HUES6 (cell line): ENCODE data around the gene SMYD3.

Experiments
- H3K27ac ChIP-seq: 2 replicates; pipeline ENCODE4 v1.7.0; 2013; ENCODE audit warnings: low read depth, mild to moderate bottlenecking, low read length, inconsistent platforms
- H3K27me3 ChIP-seq: 2 replicates; pipeline ENCODE4 v1.6.1; 2013; ENCODE audit warnings: low read length; ENCODE audit not compliant: control insufficient read depth, insufficient read depth
- H3K36me3 ChIP-seq: 2 replicates; pipeline ENCODE4 v1.6.1; 2013; ENCODE audit warnings: low read length; ENCODE audit not compliant: control insufficient read depth, insufficient read depth
- H3K4me1 ChIP-seq: 2 replicates; pipeline ENCODE4 v1.6.1; 2013; ENCODE audit warnings: low read length; ENCODE audit not compliant: control insufficient read depth, insufficient read depth
- H3K4me3 ChIP-seq: 2 replicates; pipeline ENCODE4 v1.5.1; 2013; ENCODE audit warnings: low read depth, low read length
- H3K9ac ChIP-seq: one replicate; pipeline ENCODE4 v1.6.1; 2013; ENCODE audit warnings: mild to moderate bottlenecking, low read length
- H3K9me3 ChIP-seq: 2 replicates; pipeline ENCODE4 v1.6.1; 2013; ENCODE audit warnings: low read depth, low read length; ENCODE audit not compliant: control insufficient read depth, insufficient read depth

SMYD3 gene

DNA sequence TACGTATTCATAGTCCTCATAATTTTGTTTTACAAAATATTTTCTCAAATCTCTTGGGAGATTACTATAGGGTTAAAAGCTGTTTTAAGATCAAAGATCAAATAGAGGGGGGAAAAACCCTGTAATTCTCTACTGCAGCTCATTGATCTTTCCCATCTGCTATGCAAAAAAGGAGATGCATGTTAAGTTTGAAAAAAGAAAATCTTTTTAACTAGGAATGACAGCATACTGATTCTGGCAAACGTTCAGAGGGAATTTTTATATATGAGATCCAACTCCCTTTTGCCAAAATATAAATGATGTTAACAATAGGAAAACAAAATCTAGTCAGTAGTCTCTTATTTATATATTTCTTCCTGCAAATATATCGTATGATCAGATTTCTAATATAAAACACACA lies 69.1 kb downstream of the SMYD3 start:
- Histone ChIP-seq H3K36me3 (no peaks in the 10 kb centered on the region), H3K27ac (no peak overlapping the region), H3K27me3 (no peaks in the 10 kb centered on the region), H3K4me3 (no peak overlapping the region), H3K9ac (no peak overlapping the region), H3K9me3 (peaks cover 8% of the 10 kb centered on the region; the same call in 1 of the 2 replicates), H3K4me1 (peaks cover 4% of the 10 kb centered on the region; the same call in 1 of the 2 replicates)

- Histone ChIP-seq H3K27ac (peak overlapping the region; percentile 20), H3K4me1 (peaks cover 4% of the 10 kb centered on the region; the same call in 1 of the 2 replicates), H3K4me3 (no peak overlapping the region), H3K9me3 (peaks cover 8% of the 10 kb centered on the region; the same call in 1 of the 2 replicates), H3K27me3 (no peaks in the 10 kb centered on the region), H3K9ac (no peak overlapping the region), H3K36me3 (no peaks in the 10 kb centered on the region)
These were observed 71.5 kb downstream of the SMYD3 start for GRCh38 chr1:246435421-246436041.

DNA sequence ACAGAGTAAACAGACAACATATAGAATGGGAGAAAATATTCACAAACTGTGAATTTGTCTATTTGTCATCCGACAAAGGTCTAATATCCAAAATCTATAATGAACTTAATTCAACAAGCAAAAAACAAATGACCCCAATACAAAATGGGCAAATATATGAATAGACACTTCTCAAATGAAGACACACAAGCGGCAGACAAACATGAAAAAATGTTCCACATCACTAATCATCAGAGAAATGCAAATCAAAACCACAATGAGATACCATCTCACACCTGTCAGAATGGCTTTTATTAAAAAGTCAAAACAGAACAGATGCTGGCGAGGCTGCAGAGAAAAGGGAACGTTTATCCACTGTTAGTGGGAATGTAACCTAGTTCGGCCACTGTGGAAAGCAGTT lies 72.7 kb downstream of the SMYD3 start:
- H3K27me3 ChIP-seq, result no peaks in the 10 kb centered on the region
- no peak overlapping the region for H3K4me3 ChIP-seq
- peaks cover 8% of the 10 kb centered on the region; the same call in 1 of the 2 replicates for H3K9me3 ChIP-seq
- H3K27ac ChIP-seq, result no peak overlapping the region
- H3K36me3 ChIP-seq, result no peaks in the 10 kb centered on the region
- H3K9ac ChIP-seq, result no peak overlapping the region
- H3K4me1 ChIP-seq, result peaks cover 4% of the 10 kb centered on the region; the same call in 1 of the 2 replicates

DNA sequence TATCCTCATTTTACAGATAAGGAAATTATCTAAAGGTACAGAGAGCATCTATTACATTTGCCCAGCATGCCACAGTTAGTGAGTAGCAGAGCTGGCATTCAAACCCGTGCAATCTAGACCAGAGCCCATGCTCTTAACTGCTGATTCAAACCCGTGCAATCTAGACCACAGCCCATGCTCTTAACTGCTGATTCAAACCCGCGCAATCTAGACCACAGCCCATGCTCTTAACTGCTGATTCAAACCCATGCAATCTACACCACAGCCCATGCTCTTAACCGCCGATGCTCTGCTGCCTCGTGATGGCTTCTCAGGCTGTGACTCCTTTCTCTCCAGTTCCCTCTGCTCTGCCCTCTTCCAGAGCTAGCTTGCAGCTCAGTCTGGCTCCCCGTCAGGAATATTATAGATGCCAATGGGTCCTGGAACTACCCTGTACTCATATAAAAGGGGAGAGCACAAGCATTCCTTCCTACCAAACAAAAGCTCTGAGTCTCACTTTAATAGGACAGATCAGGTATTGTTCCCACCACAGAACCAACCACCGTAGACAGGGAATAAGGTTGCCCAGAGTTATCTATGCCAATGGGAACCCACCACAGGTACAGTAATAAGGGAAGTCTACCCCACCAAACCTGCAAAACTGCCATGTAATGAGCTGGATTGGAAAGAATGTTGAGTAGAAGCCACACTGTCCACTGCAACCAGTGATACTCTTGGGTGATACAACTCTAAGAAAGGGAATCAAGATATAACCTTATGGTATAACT lies 78.4 kb downstream of the SMYD3 start:
- Histone ChIP-seq H3K4me3 (no peak overlapping the region), H3K4me1 (peaks cover 19% of the 10 kb centered on the region), H3K36me3 (no peaks in the 10 kb centered on the region), H3K9me3 (no peaks in the 10 kb centered on the region), H3K27me3 (no peaks in the 10 kb centered on the region), H3K9ac (peak overlapping the region; percentile 41), H3K27ac (0 out of 2 replicates have a peak overlapping the region, but pooled peaks have one; percentile 7)

- Histone ChIP-seq H3K4me1 (peaks cover 19% of the 10 kb centered on the region), H3K27me3 (no peaks in the 10 kb centered on the region), H3K36me3 (no peaks in the 10 kb centered on the region), H3K9me3 (no peaks in the 10 kb centered on the region), H3K9ac (no peak overlapping the region), H3K4me3 (no peak overlapping the region), H3K27ac (peak overlapping the region; percentile 7; the same call in 1 of the 2 replicates)
These were observed 79.5 kb downstream of the SMYD3 start for GRCh38 chr1:246427611-246428010.

DNA sequence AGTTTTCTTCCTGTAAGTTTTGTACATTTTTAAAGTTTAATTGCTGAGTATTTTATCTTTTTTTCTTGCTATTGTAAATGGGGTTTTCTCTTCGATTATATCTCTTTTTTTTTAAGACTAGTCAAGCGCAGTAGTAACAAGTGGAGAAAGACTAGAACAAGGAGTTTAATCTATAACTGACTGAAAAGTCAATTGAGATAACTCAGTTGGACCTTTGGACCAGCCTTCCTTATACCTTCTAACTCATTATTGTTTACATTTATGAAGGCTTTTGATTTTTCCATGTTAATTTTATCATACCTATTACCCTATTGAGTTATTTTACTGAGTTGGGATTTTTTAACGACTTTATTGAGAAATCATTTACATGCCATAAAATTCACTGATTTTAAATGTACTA lies 81.2 kb downstream of the SMYD3 start:
- peaks cover 19% of the 10 kb centered on the region for H3K4me1 ChIP-seq
- H3K9ac ChIP-seq, result no peak overlapping the region
- H3K27ac ChIP-seq, result no peak overlapping the region
- H3K4me3 ChIP-seq, result no peak overlapping the region
- H3K36me3 ChIP-seq, result no peaks in the 10 kb centered on the region
- H3K27me3 ChIP-seq, result no peaks in the 10 kb centered on the region
- no peaks in the 10 kb centered on the region for H3K9me3 ChIP-seq

DNA sequence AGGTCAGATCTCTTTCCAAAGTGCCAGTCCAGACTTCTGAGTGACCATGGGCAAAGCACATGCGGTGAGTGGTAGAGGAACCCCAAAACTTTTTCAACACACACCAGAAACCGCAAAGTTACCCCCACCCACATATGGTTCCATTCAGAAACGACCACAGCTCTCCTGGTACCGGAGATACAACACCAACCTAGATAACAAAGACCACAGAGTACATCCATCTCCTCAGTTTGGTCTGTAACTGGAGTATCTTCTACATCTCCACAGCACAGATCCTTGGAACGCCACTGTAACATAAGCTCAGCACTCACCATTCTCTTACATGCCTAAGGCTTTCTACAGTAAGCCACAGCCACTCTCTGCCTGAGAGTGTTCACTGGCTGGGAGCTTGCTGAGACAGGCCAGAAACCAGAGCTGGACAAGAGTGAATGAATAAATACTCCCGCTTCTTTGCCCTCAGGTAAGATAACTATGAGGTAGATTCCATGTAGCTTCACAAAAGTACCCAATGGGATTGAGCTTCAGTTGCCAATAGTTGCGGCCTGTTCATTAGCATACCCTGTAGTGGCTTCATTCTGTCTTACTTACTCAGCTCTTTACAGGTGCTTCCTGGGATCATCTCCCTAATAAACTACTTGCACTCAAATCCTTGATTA lies 81.8 kb downstream of the SMYD3 start:
- Histone ChIP-seq H3K9ac (no peak overlapping the region), H3K27ac (no peak overlapping the region), H3K4me1 (peaks cover 19% of the 10 kb centered on the region), H3K4me3 (no peak overlapping the region), H3K9me3 (no peaks in the 10 kb centered on the region), H3K36me3 (no peaks in the 10 kb centered on the region), H3K27me3 (no peaks in the 10 kb centered on the region)

- Histone ChIP-seq H3K36me3 (peaks cover 4% of the 10 kb centered on the region; the same call in 1 of the 2 replicates), H3K27ac (no peak overlapping the region), H3K4me3 (no peak overlapping the region), H3K9me3 (peaks cover 15% of the 10 kb centered on the region; the same call in 1 of the 2 replicates), H3K4me1 (peaks cover under 1% of the 10 kb centered on the region; the same call in 1 of the 2 replicates), H3K9ac (no peak overlapping the region), H3K27me3 (no peaks in the 10 kb centered on the region)
These were observed 86.8 kb downstream of the SMYD3 start for GRCh38 chr1:246420300-246420699.

GRCh38 chr1:246418565-246419312 lies 88.3 kb downstream of the SMYD3 start:
- H3K4me3 ChIP-seq, result no peak overlapping the region

GRCh38 chr1:246417813-246418564 lies 89.1 kb downstream of the SMYD3 start:
- Histone ChIP-seq H3K9me3 (peaks cover 15% of the 10 kb centered on the region; the same call in 1 of the 2 replicates), H3K9ac (no peak overlapping the region), H3K4me3 (no peak overlapping the region), H3K36me3 (peaks cover 4% of the 10 kb centered on the region; the same call in 1 of the 2 replicates), H3K4me1 (no peaks in the 10 kb centered on the region), H3K27me3 (no peaks in the 10 kb centered on the region), H3K27ac (no peak overlapping the region)

More at GRCh38 chr1:246418565-246419312, 88.3 kb downstream of the SMYD3 start:
- no peak overlapping the region for H3K27ac ChIP-seq
- no peak overlapping the region for H3K9ac ChIP-seq
- peaks cover 15% of the 10 kb centered on the region; the same call in 1 of the 2 replicates for H3K9me3 ChIP-seq
- no peaks in the 10 kb centered on the region for H3K4me1 ChIP-seq
- peaks cover 4% of the 10 kb centered on the region; the same call in 1 of the 2 replicates for H3K36me3 ChIP-seq
- no peaks in the 10 kb centered on the region for H3K27me3 ChIP-seq
